ACHN (cell line): ENCODE data around the gene PER2.
"Not testable (repeated sequence)": the region's sequence is repeated elsewhere in the genome, so short reads cannot be mapped to it uniquely, and the experiment has no call there.

Source experiments
- DNase-seq: peaks from one replicate; pipeline ENCODE4 v3.0.0-alpha.2; 2015
- in situ Hi-C: cut with HindIII; loops from 2 replicates; pipeline ENCODE4 v1.10.0; 2017; ENCODE audit warnings: low sequenced_read_pairs, low pct_ligation_motif_present, low pct_unique_long_range_greater_than_20kb

PER2 gene

GRCh38 chr2:238287737-238288649, at the start of gene PER2:
Gene PER2, minus strand, starts transcription at chr2:238288610. Its CDS starts 10,674 bp downstream, at chr2:238277936.
- peak; percentile 53 for DNase-seq
- in situ Hi-C loops = no loop called here

- no peak for DNase-seq
- in situ Hi-C loops = no loop called here
Measured at GRCh38 chr2:238337846-238338245, 49.4 kb upstream of the PER2 start.

GRCh38 chr2:238336793-238337444, 48.5 kb upstream of the PER2 start:
- no peak for DNase-seq
- in situ Hi-C loops = no loop called here

GRCh38 chr2:238336151-238336550, 47.7 kb upstream of the PER2 start:
- no peak for DNase-seq
- in situ Hi-C loops = no loop called here

GRCh38 chr2:238335591-238335990, 47.2 kb upstream of the PER2 start:
- in situ Hi-C loops, DNase-seq: not testable (repeated sequence)

GRCh38 chr2:238334885-238335284, 46.5 kb upstream of the PER2 start:
- in situ Hi-C loops = no loop called here

GRCh38 chr2:238331916-238332315, 43.5 kb upstream of the PER2 start:
- in situ Hi-C loops = no loop called here
- no peak for DNase-seq

More at GRCh38 chr2:238334885-238335284, 46.5 kb upstream of the PER2 start:
- DNase-seq = no peak

- in situ Hi-C loops = no loop called here
- DNase-seq = no peak
Measured at GRCh38 chr2:238330391-238330790, 42.0 kb upstream of the PER2 start.

GRCh38 chr2:238327751-238328150, 39.3 kb upstream of the PER2 start:
- no peak for DNase-seq
- in situ Hi-C loops = no loop called here

GRCh38 chr2:238326801-238327365, 38.5 kb upstream of the PER2 start:
- in situ Hi-C loops = no loop called here

GRCh38 chr2:238325694-238326093, 37.3 kb upstream of the PER2 start:
- DNase-seq = no peak
- in situ Hi-C loops = no loop called here

More at GRCh38 chr2:238326801-238327365, 38.5 kb upstream of the PER2 start:
- DNase-seq = no peak

- in situ Hi-C loops, DNase-seq: not testable (repeated sequence)
Measured at GRCh38 chr2:238324248-238324647, 35.8 kb upstream of the PER2 start.

- in situ Hi-C loops = no loop called here
- no peak for DNase-seq
Measured at GRCh38 chr2:238322001-238322411, 33.6 kb upstream of the PER2 start.

- in situ Hi-C loops = no loop called here
- no peak for DNase-seq
Measured at GRCh38 chr2:238321467-238321866, 33.1 kb upstream of the PER2 start.

- in situ Hi-C loops = no loop called here
- peak; percentile 14 for DNase-seq
Measured at GRCh38 chr2:238320648-238321281, 32.4 kb upstream of the PER2 start.

- in situ Hi-C loops = no loop called here
- DNase-seq = peak; percentile 96
Measured at GRCh38 chr2:238320246-238320647, 31.8 kb upstream of the PER2 start, which contains the start of gene TRAF3IP1. Gene TRAF3IP1, plus strand, starts transcription at chr2:238320518. Its CDS starts 145 bp downstream, at chr2:238320663.

- in situ Hi-C loops = no loop called here
- DNase-seq = no peak
Measured at GRCh38 chr2:238315031-238315595, 26.7 kb upstream of the PER2 start.

GRCh38 chr2:238314576-238314975, 26.2 kb upstream of the PER2 start:
- in situ Hi-C loops = no loop called here
- no peak for DNase-seq

GRCh38 chr2:238313991-238314350, 25.6 kb upstream of the PER2 start:
- no peak for DNase-seq
- in situ Hi-C loops = no loop called here
